Neuron (in vitro differentiated cells): Measurements from ENCODE around the gene AIF1.

Experiments used
- H2AFZ ChIP-seq: one replicate; pipeline ENCODE4 v1.6.1; 2013; ENCODE audit warnings: low read depth, mild to moderate bottlenecking, inconsistent platforms, low read length, moderate library complexity
- H3K27me3 ChIP-seq: one replicate; pipeline ENCODE4 v1.6.1; 2013; ENCODE audit warnings: low read length; ENCODE audit not compliant: insufficient read depth
- H3K36me3 ChIP-seq: one replicate; pipeline ENCODE4 v1.6.1; 2013; ENCODE audit warnings: low read length; ENCODE audit not compliant: insufficient read depth
- H3K4me1 ChIP-seq: one replicate; pipeline ENCODE4 v1.6.1; 2013; ENCODE audit warnings: low read length; ENCODE audit not compliant: insufficient read depth
- H3K4me3 ChIP-seq: 2 replicates; pipeline ENCODE4 v1.5.1; 2013; ENCODE audit warnings: mild to moderate bottlenecking, low read length, moderate library complexity
- H3K9me3 ChIP-seq: one replicate; pipeline ENCODE4 v1.6.1; 2013; ENCODE audit warnings: low read length

AIF1 gene

DNA sequence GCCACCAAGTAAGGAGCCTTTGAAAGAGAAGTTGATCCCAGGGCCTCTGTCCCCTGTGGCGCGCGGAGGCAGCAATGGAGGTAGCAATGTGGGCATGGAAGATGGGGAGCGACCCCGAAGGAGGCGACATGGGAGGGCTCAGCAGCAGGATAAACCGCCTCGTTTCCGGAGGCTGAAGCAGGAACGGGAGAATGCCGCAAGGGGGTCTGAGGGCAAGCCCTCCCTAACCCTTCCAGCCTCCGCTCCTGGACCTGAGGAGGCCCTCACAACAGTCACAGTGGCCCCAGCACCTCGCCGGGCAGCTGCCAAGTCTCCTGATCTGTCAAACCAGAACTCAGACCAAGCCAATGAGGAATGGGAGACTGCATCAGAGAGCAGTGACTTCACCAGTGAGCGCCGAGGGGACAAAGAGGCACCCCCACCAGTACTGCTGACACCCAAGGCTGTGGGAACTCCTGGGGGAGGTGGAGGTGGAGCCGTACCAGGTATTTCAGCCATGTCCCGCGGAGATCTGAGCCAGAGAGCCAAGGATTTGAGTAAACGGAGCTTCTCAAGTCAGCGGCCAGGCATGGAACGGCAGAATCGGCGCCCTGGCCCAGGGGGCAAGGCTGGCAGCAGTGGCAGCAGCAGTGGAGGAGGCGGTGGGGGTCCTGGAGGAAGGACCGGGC lies 17.4 kb downstream of the AIF1 start:
- no peaks in the 10 kb centered on the region for H3K4me1 ChIP-seq
- no peaks in the 10 kb centered on the region for H3K27me3 ChIP-seq
- H2AFZ ChIP-seq: no peak overlapping the region
- H3K9me3 ChIP-seq: no peaks in the 10 kb centered on the region
- H3K36me3 ChIP-seq: peaks cover 98% of the 10 kb centered on the region
- H3K4me3 ChIP-seq: no peak overlapping the region

DNA sequence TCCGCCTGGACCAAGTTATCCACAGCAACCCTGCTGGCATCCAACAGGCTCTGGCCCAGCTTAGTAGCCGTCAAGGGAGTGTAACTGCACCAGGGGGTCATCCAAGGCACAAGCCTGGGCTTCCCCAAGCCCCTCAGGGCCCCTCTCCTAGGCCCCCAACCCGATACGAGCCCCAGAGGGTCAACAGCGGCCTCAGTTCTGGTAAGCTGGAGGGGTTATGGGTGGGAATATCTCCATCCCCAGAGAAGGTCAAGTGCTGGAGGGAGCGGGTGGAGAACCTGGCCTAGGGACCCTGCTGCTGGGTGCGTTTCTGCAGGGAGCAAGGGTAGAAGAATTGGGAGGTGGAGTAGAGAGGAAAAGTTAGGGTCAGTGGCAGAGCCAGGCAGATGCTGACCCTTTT lies 18.4 kb downstream of the AIF1 start:
- Histone ChIP-seq H2AFZ (no peak overlapping the region), H3K27me3 (no peaks in the 10 kb centered on the region), H3K36me3 (peaks cover 97% of the 10 kb centered on the region), H3K4me1 (no peaks in the 10 kb centered on the region), H3K4me3 (no peak overlapping the region), H3K9me3 (no peaks in the 10 kb centered on the region)

DNA sequence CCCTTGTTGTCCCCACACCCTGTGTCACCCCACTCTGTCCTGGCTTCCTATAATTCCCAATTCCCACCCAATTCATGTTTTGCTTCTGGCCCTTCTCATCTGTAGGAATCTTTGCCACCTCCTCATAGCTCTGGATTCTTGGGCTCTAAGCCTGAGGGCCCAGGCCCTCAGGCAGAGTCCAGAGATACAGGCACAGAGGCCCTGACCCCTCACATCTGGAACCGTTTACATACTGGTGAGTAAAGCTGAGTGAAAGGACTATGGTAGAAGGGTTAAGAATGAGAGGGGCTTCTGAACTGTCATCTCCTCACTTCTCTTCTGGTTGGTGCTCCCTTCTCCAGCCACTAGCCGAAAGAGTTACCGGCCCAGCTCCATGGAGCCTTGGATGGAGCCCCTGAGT lies 19.1 kb downstream of the AIF1 start:
- Histone ChIP-seq H3K27me3 (no peaks in the 10 kb centered on the region), H3K4me1 (no peaks in the 10 kb centered on the region), H3K9me3 (no peaks in the 10 kb centered on the region), H2AFZ (no peak overlapping the region), H3K36me3 (peaks cover 96% of the 10 kb centered on the region), H3K4me3 (no peak overlapping the region)

DNA sequence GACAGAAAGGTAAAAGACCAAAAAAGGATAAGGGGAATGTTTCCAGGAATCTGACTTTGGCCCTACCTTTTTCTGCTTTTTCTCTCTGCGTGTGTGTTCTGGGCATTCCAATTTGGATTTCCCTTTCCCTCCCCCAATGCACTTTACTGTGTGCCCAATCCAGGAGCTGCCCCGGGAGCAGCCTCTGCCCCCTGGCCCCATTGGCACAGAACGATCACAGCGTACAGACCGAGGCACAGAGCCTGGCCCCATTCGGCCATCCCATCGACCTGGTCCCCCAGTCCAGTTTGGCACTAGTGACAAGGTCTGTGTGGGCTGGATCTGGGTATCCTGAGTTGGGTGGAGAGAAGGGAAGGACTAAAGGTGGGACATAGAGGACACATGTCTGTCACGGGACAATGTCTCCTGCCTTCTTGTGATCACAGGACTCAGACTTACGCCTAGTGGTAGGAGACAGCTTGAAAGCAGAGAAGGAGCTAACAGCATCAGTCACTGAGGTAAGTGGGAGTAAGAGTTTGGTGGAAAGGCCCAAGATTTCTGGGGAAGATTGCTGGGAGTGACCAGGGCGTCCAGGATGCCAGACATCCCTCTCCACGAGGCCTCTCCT lies 20.0 kb downstream of the AIF1 start:
- no peak overlapping the region for H2AFZ ChIP-seq
- H3K27me3 ChIP-seq: no peaks in the 10 kb centered on the region
- H3K36me3 ChIP-seq: peaks cover 97% of the 10 kb centered on the region
- no peaks in the 10 kb centered on the region for H3K4me1 ChIP-seq
- no peaks in the 10 kb centered on the region for H3K9me3 ChIP-seq
- no peak overlapping the region for H3K4me3 ChIP-seq

DNA sequence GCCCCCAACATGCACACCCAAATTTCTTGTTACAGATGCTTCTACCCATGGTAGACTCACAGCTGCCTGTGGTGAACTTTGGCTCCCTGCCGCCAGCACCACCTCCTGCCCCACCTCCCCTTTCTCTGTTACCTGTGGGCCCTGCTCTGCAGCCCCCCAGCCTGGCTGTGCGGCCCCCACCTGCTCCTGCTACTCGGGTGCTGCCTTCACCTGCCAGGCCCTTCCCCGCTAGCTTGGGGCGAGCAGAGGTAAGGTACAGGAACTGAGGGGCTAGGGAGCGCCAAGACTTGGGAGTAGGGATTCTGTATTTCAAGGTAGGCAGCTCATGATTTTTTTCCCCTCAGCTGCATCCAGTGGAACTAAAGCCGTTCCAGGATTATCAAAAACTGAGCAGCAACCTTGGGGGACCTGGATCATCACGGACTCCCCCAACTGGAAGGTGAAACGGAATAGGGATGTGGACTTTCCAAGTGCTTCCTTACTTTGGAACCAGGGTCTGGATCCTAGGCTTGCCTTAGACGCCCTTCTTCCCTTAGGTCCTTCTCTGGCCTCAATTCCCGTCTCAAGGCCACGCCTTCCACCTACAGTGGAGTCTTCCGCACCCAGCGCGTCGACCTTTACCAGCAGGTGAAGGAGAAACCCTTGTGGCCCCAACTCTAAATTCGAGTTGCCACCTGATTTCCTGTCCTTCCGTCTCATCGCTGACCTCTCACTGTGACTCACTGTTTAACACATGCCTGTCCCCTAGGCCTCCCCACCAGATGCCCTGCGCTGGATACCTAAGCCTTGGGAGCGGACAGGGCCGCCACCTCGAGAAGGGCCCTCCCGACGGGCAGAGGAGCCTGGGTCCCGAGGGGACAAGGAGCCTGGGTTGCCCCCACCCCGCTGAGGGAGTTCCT lies 21.9 kb downstream of the AIF1 start:
- H3K4me1 ChIP-seq: no peaks in the 10 kb centered on the region
- no peaks in the 10 kb centered on the region for H3K9me3 ChIP-seq
- H2AFZ ChIP-seq: no peak overlapping the region
- H3K27me3 ChIP-seq: no peaks in the 10 kb centered on the region
- no peak overlapping the region for H3K4me3 ChIP-seq
- H3K36me3 ChIP-seq: peaks cover 97% of the 10 kb centered on the region

DNA sequence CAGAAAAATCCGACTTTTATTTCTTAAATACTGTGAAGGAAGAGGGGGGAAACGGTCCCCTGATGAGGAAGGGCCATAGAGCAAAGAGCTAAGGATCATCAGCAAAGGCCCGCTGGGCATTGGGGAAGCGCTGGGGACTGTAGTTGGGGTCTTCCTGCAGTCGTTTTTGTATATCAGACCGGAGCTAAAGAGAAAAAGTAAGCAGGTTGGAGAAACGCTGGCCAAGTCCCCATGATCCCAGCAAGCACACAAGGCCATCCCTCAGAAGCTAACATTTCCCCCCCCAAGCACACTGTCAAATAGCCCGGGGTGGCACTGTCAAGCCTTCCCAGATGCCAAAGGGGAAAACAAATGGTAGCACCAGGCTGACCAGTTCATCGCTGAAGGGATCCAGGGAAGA lies 24.0 kb downstream of the AIF1 start:
- Histone ChIP-seq H3K4me3 (no peak overlapping the region), H3K27me3 (no peaks in the 10 kb centered on the region), H2AFZ (no peak overlapping the region), H3K9me3 (no peaks in the 10 kb centered on the region), H3K36me3 (peaks cover 90% of the 10 kb centered on the region), H3K4me1 (no peaks in the 10 kb centered on the region)

DNA sequence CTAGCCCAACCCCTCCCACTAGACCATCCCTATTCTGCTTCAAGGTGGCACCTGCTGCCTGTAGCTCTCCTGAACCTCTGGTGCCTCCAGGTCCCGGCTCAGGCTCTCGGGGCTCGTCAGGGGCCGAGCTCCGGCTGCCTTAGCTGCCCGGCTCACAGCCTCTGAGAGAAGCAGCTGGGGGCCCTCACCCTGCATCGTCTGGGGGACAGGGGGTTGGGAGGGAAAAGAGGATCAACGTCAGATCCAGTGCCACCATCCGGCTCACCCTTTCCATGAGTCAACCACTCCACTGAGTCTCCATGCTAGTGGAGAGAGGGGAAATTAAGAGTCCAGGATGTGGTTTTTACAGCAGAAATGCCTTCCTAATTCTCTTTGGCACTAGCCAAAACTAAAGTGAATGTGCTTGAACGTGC lies 24.4 kb downstream of the AIF1 start:
- Histone ChIP-seq H2AFZ (no peak overlapping the region), H3K36me3 (peaks cover 90% of the 10 kb centered on the region), H3K27me3 (no peaks in the 10 kb centered on the region), H3K9me3 (no peaks in the 10 kb centered on the region), H3K4me3 (no peak overlapping the region), H3K4me1 (no peaks in the 10 kb centered on the region)

DNA sequence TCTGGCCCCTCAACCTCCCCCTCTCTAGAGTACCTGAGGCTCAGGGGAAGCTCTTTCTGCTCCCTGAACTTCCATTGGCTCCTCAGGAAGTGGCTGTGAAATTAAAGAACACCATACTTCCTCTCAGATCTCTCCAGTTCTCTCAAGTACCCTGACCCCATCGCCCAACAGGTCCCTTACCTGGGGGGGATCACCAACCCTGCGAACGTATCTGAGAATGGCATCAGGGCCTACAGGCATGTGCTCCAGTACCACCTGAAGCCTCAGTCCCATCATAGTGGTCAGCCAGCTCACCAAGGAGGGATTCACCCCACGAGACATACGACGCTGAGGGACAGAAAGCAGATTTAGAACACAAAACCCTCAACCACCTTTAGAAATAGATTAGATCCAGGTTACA lies 25.6 kb downstream of the AIF1 start:
- Histone ChIP-seq H3K4me1 (no peaks in the 10 kb centered on the region), H3K4me3 (no peak overlapping the region), H3K27me3 (no peaks in the 10 kb centered on the region), H2AFZ (no peak overlapping the region), H3K36me3 (peaks cover 90% of the 10 kb centered on the region), H3K9me3 (no peaks in the 10 kb centered on the region)

DNA sequence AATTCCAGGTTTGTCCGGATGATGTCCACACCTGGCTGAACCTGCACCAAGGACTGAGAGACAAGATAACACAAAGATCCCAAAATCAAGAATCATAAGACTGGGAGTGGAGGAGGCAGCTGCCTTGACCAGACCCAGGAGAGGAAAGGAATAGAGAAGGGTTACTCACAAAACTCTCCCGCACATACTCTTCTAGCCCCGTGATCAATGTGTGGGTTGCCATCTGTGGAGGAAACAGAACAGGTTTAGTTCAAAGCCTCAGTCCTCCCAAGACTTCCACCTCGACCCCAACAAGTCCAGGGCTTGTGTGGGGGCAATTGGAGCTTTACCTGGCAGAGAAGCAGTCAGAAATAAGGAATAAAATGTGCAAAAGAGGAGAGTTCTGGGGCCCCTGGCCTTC lies 26.3 kb downstream of the AIF1 start:
- peaks cover 89% of the 10 kb centered on the region for H3K36me3 ChIP-seq
- H3K4me1 ChIP-seq: no peaks in the 10 kb centered on the region
- no peaks in the 10 kb centered on the region for H3K27me3 ChIP-seq
- H3K9me3 ChIP-seq: no peaks in the 10 kb centered on the region
- H3K4me3 ChIP-seq: no peak overlapping the region
- no peak overlapping the region for H2AFZ ChIP-seq

DNA sequence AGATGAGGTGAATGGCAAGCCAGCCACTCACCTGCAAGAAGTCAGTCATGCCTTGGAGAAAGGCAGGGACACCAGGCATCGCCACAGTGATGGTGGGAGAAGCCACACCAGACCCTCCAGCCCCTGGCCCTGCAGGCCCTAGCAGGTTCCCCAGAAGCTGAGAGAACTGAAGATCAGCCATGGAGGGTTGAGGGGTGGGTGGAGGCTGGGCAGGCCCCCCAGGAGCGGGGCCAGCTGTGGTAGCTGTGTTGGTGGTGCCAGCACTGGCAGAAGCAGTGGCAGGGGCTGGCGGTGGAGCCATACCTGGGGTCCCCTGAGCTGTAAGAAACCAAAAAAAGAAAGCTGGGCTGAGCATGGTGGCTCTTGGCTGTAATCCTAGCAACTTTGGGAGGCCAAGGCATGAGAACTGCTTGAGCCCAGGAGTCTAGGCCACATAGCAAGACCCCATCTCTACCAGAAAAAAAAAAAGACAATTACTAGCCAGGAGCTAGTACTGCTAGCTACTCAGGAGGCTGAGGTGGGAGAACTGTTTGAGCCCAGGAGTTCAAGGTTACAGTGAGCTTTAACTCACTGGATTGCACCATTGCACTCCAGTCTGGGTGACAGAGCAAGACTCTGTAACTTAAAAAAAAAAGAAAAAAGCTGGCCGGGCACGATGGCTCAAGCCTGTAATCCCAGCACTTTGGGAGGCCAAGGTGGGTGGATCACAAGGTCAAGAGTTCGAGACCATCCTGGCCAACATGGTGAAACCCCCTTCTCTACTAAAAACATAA lies 27.9 kb downstream of the AIF1 start:
- H3K36me3 ChIP-seq: peaks cover 84% of the 10 kb centered on the region
- H3K4me3 ChIP-seq: no peak overlapping the region
- H3K4me1 ChIP-seq: no peaks in the 10 kb centered on the region
- H3K27me3 ChIP-seq: no peaks in the 10 kb centered on the region
- no peak overlapping the region for H2AFZ ChIP-seq
- no peaks in the 10 kb centered on the region for H3K9me3 ChIP-seq

DNA sequence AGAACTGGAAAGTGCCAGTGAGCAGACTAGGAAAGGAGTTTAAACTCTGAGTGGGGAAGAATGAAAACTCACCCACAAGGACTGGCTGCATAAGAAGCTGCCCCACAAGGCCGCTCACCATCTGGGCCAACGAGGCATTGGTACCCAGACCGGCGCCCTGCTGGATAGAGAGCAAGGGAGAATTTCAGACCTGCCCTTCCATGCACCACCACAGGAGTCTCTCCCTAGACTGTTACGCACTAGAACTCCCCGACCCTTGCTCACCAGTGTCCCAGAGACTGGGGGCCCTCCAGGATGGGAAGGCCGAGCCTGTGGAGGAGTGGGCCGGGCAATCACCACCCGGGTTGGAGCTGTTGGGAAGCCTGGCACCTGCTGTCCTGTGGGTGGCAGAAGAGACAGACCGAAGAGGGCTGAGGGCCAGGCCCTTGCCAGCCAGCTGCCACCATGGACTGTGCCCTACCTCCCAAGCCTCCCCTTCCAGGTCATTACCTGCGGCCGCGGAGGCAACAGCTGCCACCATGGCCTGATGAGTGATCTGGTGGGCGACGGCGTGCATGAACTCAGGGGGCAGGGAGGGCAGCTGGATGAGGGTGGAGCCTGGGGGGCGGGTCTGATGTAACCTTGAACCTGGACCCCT lies 28.9 kb downstream of the AIF1 start:
- Histone ChIP-seq H3K9me3 (no peaks in the 10 kb centered on the region), H3K27me3 (no peaks in the 10 kb centered on the region), H2AFZ (no peak overlapping the region), H3K4me1 (no peaks in the 10 kb centered on the region), H3K4me3 (no peak overlapping the region), H3K36me3 (peaks cover 86% of the 10 kb centered on the region)

DNA sequence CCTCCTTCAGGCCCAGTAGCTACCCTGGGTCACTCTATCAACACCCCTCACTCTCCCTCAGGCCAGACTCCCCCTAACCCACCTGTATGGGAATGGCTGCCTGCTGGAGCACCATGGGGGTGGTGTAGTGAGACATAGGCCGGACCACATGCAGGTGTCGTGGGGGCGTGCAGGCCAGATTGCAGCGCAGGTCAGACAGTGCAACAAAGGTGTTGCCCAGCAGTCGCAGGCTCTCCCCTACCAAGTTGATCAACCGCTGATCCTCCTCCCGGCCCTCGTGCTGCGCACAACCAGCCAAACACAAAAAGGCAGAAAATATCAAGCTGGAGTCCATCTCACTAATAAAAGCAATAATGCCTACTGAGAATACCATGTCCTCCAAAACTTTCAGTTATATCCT lies 30.3 kb downstream of the AIF1 start:
- Histone ChIP-seq H3K9me3 (no peaks in the 10 kb centered on the region), H2AFZ (no peak overlapping the region), H3K36me3 (peaks cover 80% of the 10 kb centered on the region), H3K4me3 (no peak overlapping the region), H3K4me1 (no peaks in the 10 kb centered on the region), H3K27me3 (no peaks in the 10 kb centered on the region)
